Suprapubic skin (tissue), 4 donors: ENCODE results near the gene GPR82.

ENCODE experiments used
- EP300 ChIP-seq: sonication (generic); formaldehyde crosslinking; IDR thresholded peaks from one replicate; pipeline ENCODE4 v1.6.1; 2017; ENCODE audit warnings: antibody characterized with exemption
- POLR2A ChIP-seq, 2 donors: fragments of 450-650 bp; IDR thresholded peaks; one replicate each; pipeline ENCODE4 v1.6.1; 2017; ENCODE audit warnings: antibody characterized with exemption in 2 of 2, mild to moderate bottlenecking in 2 of 2, moderate library complexity in 2 of 2
- POLR2AphosphoS5 ChIP-seq, 3 donors: sonication (generic); formaldehyde crosslinking; IDR thresholded peaks; one replicate each; pipeline ENCODE4 v1.6.1; 2017; ENCODE audit warnings: antibody characterized with exemption in 3 of 3
- TF ChIP-seq, protein P1 (sequence below), 2 donors: fragments of 200-600 bp in 1 of 2; fragments of 450-650 bp in 1 of 2; sonication (generic) in 1 of 2; IDR thresholded peaks; one replicate each; pipeline ENCODE4 v1.5.1; 2016 to 2019; ENCODE audit warnings: antibody characterized with exemption in 2 of 2, mild to moderate bottlenecking in 1 of 2, moderate library complexity in 1 of 2

DNA sequence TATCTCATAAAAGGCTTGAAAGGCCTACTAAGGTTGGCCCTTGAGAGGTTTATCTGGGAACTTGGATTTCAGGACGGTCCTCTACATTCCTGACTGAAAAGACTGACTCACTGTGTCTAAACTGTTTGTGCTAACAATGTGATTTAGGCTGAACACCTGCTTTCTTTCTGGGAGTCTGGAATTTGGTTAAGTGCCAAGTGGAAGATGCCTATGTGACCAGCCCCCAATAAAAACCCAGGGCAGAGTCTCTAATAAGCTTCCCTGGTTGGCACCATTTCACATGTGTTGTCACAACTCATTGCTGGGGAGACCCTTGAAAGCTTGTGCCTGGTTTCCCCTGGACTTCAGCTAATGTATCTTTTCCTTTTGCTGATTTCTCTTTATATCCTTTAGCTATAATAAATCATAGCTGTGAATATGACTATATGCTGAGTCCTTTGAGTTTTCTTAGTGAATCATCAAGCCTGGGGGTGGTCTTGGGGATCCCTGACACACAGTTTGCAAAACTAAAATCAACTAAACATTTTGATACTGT, 55.1 kb downstream of the GPR82 start:
- TF ChIP-seq, protein P1, sequence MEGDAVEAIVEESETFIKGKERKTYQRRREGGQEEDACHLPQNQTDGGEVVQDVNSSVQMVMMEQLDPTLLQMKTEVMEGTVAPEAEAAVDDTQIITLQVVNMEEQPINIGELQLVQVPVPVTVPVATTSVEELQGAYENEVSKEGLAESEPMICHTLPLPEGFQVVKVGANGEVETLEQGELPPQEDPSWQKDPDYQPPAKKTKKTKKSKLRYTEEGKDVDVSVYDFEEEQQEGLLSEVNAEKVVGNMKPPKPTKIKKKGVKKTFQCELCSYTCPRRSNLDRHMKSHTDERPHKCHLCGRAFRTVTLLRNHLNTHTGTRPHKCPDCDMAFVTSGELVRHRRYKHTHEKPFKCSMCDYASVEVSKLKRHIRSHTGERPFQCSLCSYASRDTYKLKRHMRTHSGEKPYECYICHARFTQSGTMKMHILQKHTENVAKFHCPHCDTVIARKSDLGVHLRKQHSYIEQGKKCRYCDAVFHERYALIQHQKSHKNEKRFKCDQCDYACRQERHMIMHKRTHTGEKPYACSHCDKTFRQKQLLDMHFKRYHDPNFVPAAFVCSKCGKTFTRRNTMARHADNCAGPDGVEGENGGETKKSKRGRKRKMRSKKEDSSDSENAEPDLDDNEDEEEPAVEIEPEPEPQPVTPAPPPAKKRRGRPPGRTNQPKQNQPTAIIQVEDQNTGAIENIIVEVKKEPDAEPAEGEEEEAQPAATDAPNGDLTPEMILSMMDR (IDR thresholded peaks at IDR 0.05) = no peak
- TF ChIP-seq EP300 (no peak), POLR2A (IDR thresholded peaks at IDR 0.05) (no peak), POLR2AphosphoS5 (IDR thresholded peaks at IDR 0.05) (no peak)
